GM23338 (cell line): ENCODE data around the gene TICAM2. TPM values are rescaled to one million over a fixed set of nuclear protein-coding genes. Genes with fewer than 3 reads are reported as not detected.
A peak's percentile ranks its signal among the peaks of the same experiment; 100 is the strongest.

Experiments used
- ATAC-seq: fragments of 200-7000 bp; cut with Tn5 transposase; 3 replicates; pipeline ENCODE4 v1.9.1; 2020
- DNase-seq: peaks from one replicate; pipeline ENCODE4 v3.0.0-alpha.2; 2015; ENCODE audit warnings: low spot score
- H2AFZ ChIP-seq: fragments of 200-600 bp; sonication (generic); 2 replicates; pipeline ENCODE4 v1.8.0; 2016; ENCODE audit warnings: antibody characterized with exemption, mild to moderate bottlenecking, moderate library complexity
- H3F3A ChIP-seq: fragments of 200-600 bp; sonication (generic); replicated peaks from 2 replicates; pipeline ENCODE4 v1.8.0; 2017; ENCODE audit warnings: antibody characterized with exemption, mixed run types, low read depth
- H3K27ac ChIP-seq: fragments of 200-600 bp; sonication (generic); 2 replicates; pipeline ENCODE4 v1.6.1; 2016; ENCODE audit warnings: low read depth
- H3K27me3 ChIP-seq: fragments of 200-600 bp; sonication (generic); 2 replicates; pipeline ENCODE4 v1.8.0; 2016; ENCODE audit warnings: mild to moderate bottlenecking, mixed run types, moderate library complexity; ENCODE audit not compliant: insufficient read depth
- H3K36me3 ChIP-seq: fragments of 200-600 bp; sonication (generic); 2 replicates; pipeline ENCODE4 v1.8.0; 2016; ENCODE audit warnings: mild to moderate bottlenecking; ENCODE audit not compliant: insufficient read depth
- H3K4me1 ChIP-seq: fragments of 200-600 bp; sonication (generic); 2 replicates; pipeline ENCODE4 v1.8.0; 2016; ENCODE audit warnings: mild to moderate bottlenecking, moderate library complexity; ENCODE audit not compliant: insufficient read depth
- H3K4me2 ChIP-seq: fragments of 200-600 bp; sonication (generic); 2 replicates; pipeline ENCODE4 v1.7.1; 2017; ENCODE audit warnings: mixed run types
- H3K4me3 ChIP-seq: fragments of 200-600 bp; sonication (generic); 2 replicates; pipeline ENCODE4 v1.6.1; 2016; ENCODE audit warnings: mixed run types
- H3K79me2 ChIP-seq: fragments of 200-600 bp; sonication (generic); replicated peaks from 2 replicates; pipeline ENCODE4 v1.8.0; 2017; ENCODE audit warnings: mild to moderate bottlenecking; ENCODE audit not compliant: insufficient read depth
- H3K9me2 ChIP-seq: fragments of 200-600 bp; sonication (generic); 2 replicates; pipeline ENCODE4 v1.8.0; 2017; ENCODE audit not compliant: insufficient read depth
- H4K20me1 ChIP-seq: fragments of 200-600 bp; sonication (generic); replicated peaks from 2 replicates; pipeline ENCODE4 v1.8.0; 2017; ENCODE audit warnings: mild to moderate bottlenecking; ENCODE audit not compliant: insufficient read depth
- H3K27ac Mint-ChIP-seq: 2 replicates; pipeline ENCODE4 v1.8.0; 2020; ENCODE audit warnings: inconsistent platforms, mild to moderate bottlenecking, moderate library complexity, mixed read lengths
- H3K27me3 Mint-ChIP-seq: 3 replicates; pipeline ENCODE4 v1.8.0; 2022; ENCODE audit warnings: low read depth, mild to moderate bottlenecking, moderate library complexity, mixed read lengths, inconsistent platforms; ENCODE audit not compliant: insufficient read depth, poor library complexity
- H3K36me3 Mint-ChIP-seq: 3 replicates; pipeline ENCODE4 v1.8.0; 2021; ENCODE audit warnings: low read depth, mild to moderate bottlenecking, inconsistent platforms, moderate library complexity, mixed read lengths
- H3K4me1 Mint-ChIP-seq: 3 replicates; pipeline ENCODE4 v1.8.0; 2020; ENCODE audit warnings: mild to moderate bottlenecking, inconsistent platforms, mixed read lengths
- H3K4me3 Mint-ChIP-seq: 3 replicates; pipeline ENCODE4 v1.8.0; 2021; ENCODE audit warnings: moderate library complexity, mild to moderate bottlenecking, inconsistent platforms, mixed read lengths
- H3K9me3 Mint-ChIP-seq: 3 replicates; pipeline ENCODE4 v1.8.0; 2020; ENCODE audit warnings: moderate library complexity, mild to moderate bottlenecking, inconsistent platforms, mixed read lengths
- CTCF ChIP-seq, 2 experiments: fragments of 200-600 bp in 1 of 2; sonication (generic) in 1 of 2; conservative IDR thresholded peaks; 2 replicates each; pipeline versions ENCODE4 v1.5.1 to v1.6.1; 2016 to 2017; ENCODE audit warnings: antibody characterized with exemption in 2 of 2, low read depth in 2 of 2, mild to moderate bottlenecking in 2 of 2, moderate library complexity in 1 of 2
- EZH2 ChIP-seq: fragments of 200-600 bp; sonication (generic); IDR thresholded peaks from one replicate; pipeline ENCODE4 v1.8.0; 2017; ENCODE audit warnings: antibody characterized with exemption, mild to moderate bottlenecking, low read depth; ENCODE audit not compliant: unreplicated experiment
- JUNB ChIP-seq: IDR thresholded peaks from one replicate; pipeline ENCODE4 v1.6.1; 2016; ENCODE audit warnings: antibody characterized with exemption; ENCODE audit not compliant: unreplicated experiment
- POLR2AphosphoS5 ChIP-seq: IDR thresholded peaks from 2 replicates; pipeline ENCODE4 v1.6.1; 2016; ENCODE audit warnings: antibody characterized with exemption, low read depth
- polyA plus RNA-seq: library from polyadenylated mRNA; unstranded; fragments of >200 nt; fragmentation: Nextera tagmentation; extraction: Ambion mirVana; gene quantifications from 2 replicates; pipeline ENCODE4 v1.2.1, GENCODE V29; 2016
- total RNA-seq: library from RNA; depleted of rRNA; stranded (reverse); fragments of >200 nt; shearing (Covaris generic); gene quantifications from 2 replicates; pipeline ENCODE4 v1.2.3, GENCODE V29; 2014

The TICAM2 gene
- total and polyA plus RNA-seq, 2 experiments from 2014 or later: 1.0 TPM; not detected in 1

- Mint-ChIP-seq H3K4me1 (peaks cover 13% of the 10 kb centered on the region; the same call in 1 of the 3 replicates), H3K9me3 (no peaks in the 10 kb centered on the region), H3K36me3 (peaks cover 3% of the 10 kb centered on the region; the same call in 1 of the 3 replicates), H3K4me3 (no peak overlapping the region), H3K27me3 (no peaks in the 10 kb centered on the region), H3K27ac (no peak overlapping the region)
- no peaks in the 10 kb centered on the region for H3K79me2 ChIP-seq
- no peaks in the 10 kb centered on the region for H3K4me1 ChIP-seq
- no peaks in the 10 kb centered on the region for H3F3A ChIP-seq
- H3K27ac ChIP-seq: no peak overlapping the region
- H4K20me1 ChIP-seq: no peaks in the 10 kb centered on the region
- H3K9me2 ChIP-seq: no peaks in the 10 kb centered on the region; the same call in 1 of the 2 replicates
- H3K4me2 ChIP-seq: no peak overlapping the region
- H3K36me3 ChIP-seq: no peaks in the 10 kb centered on the region
- no peak overlapping the region for H3K4me3 ChIP-seq
- ATAC-seq: no peak
- no peak overlapping the region; the same call in 1 of the 2 replicates for H2AFZ ChIP-seq
- no peak for DNase-seq
- TF ChIP-seq EZH2 (no peak), POLR2AphosphoS5 (no peak)
- no peaks in the 10 kb centered on the region for H3K27me3 ChIP-seq
These were observed 29.1 kb downstream of the TICAM2 start for GRCh38 chr5:115573133-115573532.

- TF ChIP-seq CTCF (conservative IDR thresholded peaks at IDR 0.05; ENCODE audit: low read depth in 2 of 2): peak; percentile 51 to 53
- no peak for TF ChIP-seq JUNB
- no peaks in the 10 kb centered on the region for H3K36me3 ChIP-seq
- H4K20me1 ChIP-seq: no peaks in the 10 kb centered on the region
- H3K79me2 ChIP-seq: no peaks in the 10 kb centered on the region
- H3K4me1 ChIP-seq: no peaks in the 10 kb centered on the region
- DNase-seq (peak; percentile 63), ATAC-seq (peak; percentile 95)
- Mint-ChIP-seq H3K36me3 (no peaks in the 10 kb centered on the region), H3K4me3 (no peak overlapping the region), H3K4me1 (peaks cover 13% of the 10 kb centered on the region; the same call in 1 of the 3 replicates), H3K27me3 (no peaks in the 10 kb centered on the region), H3K9me3 (no peaks in the 10 kb centered on the region), H3K27ac (no peak overlapping the region)
- no peak overlapping the region for H3K27ac ChIP-seq
- H3K9me2 ChIP-seq: no peaks in the 10 kb centered on the region
- H2AFZ ChIP-seq: no peak overlapping the region
- H3K27me3 ChIP-seq: no peaks in the 10 kb centered on the region
- H3F3A ChIP-seq: no peaks in the 10 kb centered on the region
- no peak overlapping the region for H3K4me3 ChIP-seq
- no peak overlapping the region for H3K4me2 ChIP-seq
These were observed 30.8 kb downstream of the TICAM2 start for GRCh38 chr5:115571441-115571878.

- no peaks in the 10 kb centered on the region for H3K27me3 ChIP-seq
- no peaks in the 10 kb centered on the region for H3F3A ChIP-seq
- H3K27ac Mint-ChIP-seq: no peak overlapping the region
- no peaks in the 10 kb centered on the region for H3K79me2 ChIP-seq
- H3K4me2 ChIP-seq: no peak overlapping the region
- no peak for TF ChIP-seq POLR2AphosphoS5
- 0 out of 2 replicates have a peak, but pooled peaks cover 3% of the 10 kb centered on the region for H3K9me2 ChIP-seq
- H3K4me1 ChIP-seq: no peaks in the 10 kb centered on the region
- H3K27ac ChIP-seq: no peak overlapping the region
- no peak overlapping the region for H2AFZ ChIP-seq
- no peaks in the 10 kb centered on the region for H4K20me1 ChIP-seq
- H3K27me3 Mint-ChIP-seq: no peaks in the 10 kb centered on the region
- DNase-seq: no peak
- ATAC-seq: no peak
- H3K36me3 Mint-ChIP-seq: no peaks in the 10 kb centered on the region
- H3K36me3 ChIP-seq: no peaks in the 10 kb centered on the region
- H3K4me3 Mint-ChIP-seq: no peak overlapping the region
- no peaks in the 10 kb centered on the region for H3K9me3 Mint-ChIP-seq
- no peak overlapping the region for H3K4me3 ChIP-seq
- peaks cover 10% of the 10 kb centered on the region; the same call in 1 of the 3 replicates for H3K4me1 Mint-ChIP-seq
These were observed 33.6 kb downstream of the TICAM2 start for GRCh38 chr5:115568668-115569067.
